Type B pancreatic cell (in vitro differentiated cells): ENCODE data around the gene TNK1. TPM values are rescaled to one million over a fixed set of nuclear protein-coding genes. Genes with fewer than 3 reads are reported as not detected.

ENCODE experiments used
- DNase-seq: peaks from one replicate; pipeline ENCODE4 v3.0.0; 2021; ENCODE audit warnings: mixed read lengths; ENCODE audit not compliant: unreplicated experiment; ENCODE audit errors: extremely low spot score
- H3K27ac Mint-ChIP-seq: 2 replicates; pipeline ENCODE4 v1.8.0; 2021; ENCODE audit warnings: mild to moderate bottlenecking, mixed read lengths
- H3K27me3 Mint-ChIP-seq: 2 replicates; pipeline ENCODE4 v1.8.0; 2021; ENCODE audit warnings: mixed read lengths
- H3K36me3 Mint-ChIP-seq: 2 replicates; pipeline ENCODE4 v1.8.0; 2021; ENCODE audit warnings: mixed read lengths
- H3K4me1 Mint-ChIP-seq: one replicate; pipeline ENCODE4 v1.8.0; 2021; ENCODE audit warnings: mixed read lengths; ENCODE audit not compliant: unreplicated experiment
- H3K4me3 Mint-ChIP-seq: 2 replicates; pipeline ENCODE4 v1.8.0; 2021; ENCODE audit warnings: mild to moderate bottlenecking, mixed read lengths
- H3K9me3 Mint-ChIP-seq: 2 replicates; pipeline ENCODE4 v1.8.0; 2021; ENCODE audit warnings: mixed read lengths
- CTCF ChIP-seq: fragments of 200-600 bp; sonication (generic); conservative IDR thresholded peaks from 2 replicates; pipeline ENCODE4 v1.5.0; 2021; ENCODE audit warnings: antibody characterized with exemption, mild to moderate bottlenecking
- total RNA-seq: library from RNA; stranded (reverse); gene quantifications from 2 replicates; pipeline ENCODE4 v1.2.1, GENCODE V29; 2021; ENCODE audit warnings: low replicate concordance

TNK1 gene
- total RNA-seq, 1 donor from 2014 or later: 6.6 TPM

GRCh38 chr17:7348478-7349242, 32.2 kb upstream of the TNK1 start:
- Mint-ChIP-seq H3K27me3 (peaks cover 11% of the 10 kb centered on the region), H3K4me1 (peaks cover 19% of the 10 kb centered on the region), H3K9me3 (no peaks in the 10 kb centered on the region), H3K4me3 (peak overlapping the region; percentile 90), H3K27ac (peak overlapping the region; percentile 97), H3K36me3 (no peaks in the 10 kb centered on the region)
- TF ChIP-seq CTCF: no peak
- no peak for DNase-seq

GRCh38 chr17:7351665-7352502, 29.0 kb upstream of the TNK1 start, which contains the start of gene KCTD11:
KCTD11 (plus strand) TSS chr17:7352162.
- H3K36me3 Mint-ChIP-seq: no peaks in the 10 kb centered on the region
- no peaks in the 10 kb centered on the region for H3K9me3 Mint-ChIP-seq
- H3K4me1 Mint-ChIP-seq: peaks cover 29% of the 10 kb centered on the region
- peak within 1 kb of the TSS; percentile 97 for H3K27ac Mint-ChIP-seq
- H3K27me3 Mint-ChIP-seq: no peaks in the 10 kb centered on the region
- peak within 1 kb of the TSS; percentile 90 for H3K4me3 Mint-ChIP-seq
- TF ChIP-seq CTCF: peak; percentile 69
- DNase-seq: peak; percentile 88

- Mint-ChIP-seq H3K27ac (peak overlapping the region; percentile 91), H3K9me3 (no peaks in the 10 kb centered on the region), H3K4me3 (peak overlapping the region; percentile 89), H3K36me3 (no peaks in the 10 kb centered on the region), H3K4me1 (peaks cover 29% of the 10 kb centered on the region), H3K27me3 (no peaks in the 10 kb centered on the region)
- TF ChIP-seq CTCF: peak; percentile 3
- no peak for DNase-seq
These were observed 28.4 kb upstream of the TNK1 start for GRCh38 chr17:7352503-7352889.

GRCh38 chr17:7352910-7353635, 27.8 kb upstream of the TNK1 start:
- Mint-ChIP-seq H3K27ac (peak overlapping the region; percentile 91), H3K9me3 (no peaks in the 10 kb centered on the region), H3K36me3 (no peaks in the 10 kb centered on the region), H3K4me1 (peaks cover 29% of the 10 kb centered on the region), H3K27me3 (no peaks in the 10 kb centered on the region), H3K4me3 (peak overlapping the region; percentile 89)
- no peak for TF ChIP-seq CTCF
- no peak for DNase-seq

- peak overlapping the region; percentile 74 for H3K4me3 Mint-ChIP-seq
- TF ChIP-seq CTCF: no peak
- peak overlapping the region; percentile 91 for H3K27ac Mint-ChIP-seq
- peaks cover 27% of the 10 kb centered on the region for H3K4me1 Mint-ChIP-seq
- no peaks in the 10 kb centered on the region for H3K9me3 Mint-ChIP-seq
- no peak for DNase-seq
- H3K36me3 Mint-ChIP-seq: no peaks in the 10 kb centered on the region
- no peaks in the 10 kb centered on the region for H3K27me3 Mint-ChIP-seq
These were observed 26.5 kb upstream of the TNK1 start for GRCh38 chr17:7354262-7354843.
